Suprapubic skin (tissue), 4 donors: Measurements from ENCODE around the gene NPAS3. TPM values are rescaled to one million over a fixed set of nuclear protein-coding genes. Genes with fewer than 3 reads are reported as not detected.

Source experiments
- DNase-seq, 2 donors: peaks; one replicate each; pipeline ENCODE4 v3.0.0-alpha.2; 2019; ENCODE audit warnings: low spot score in 2 of 2
- H3K27ac ChIP-seq: fragments of 200-600 bp; sonication (generic); one replicate; pipeline ENCODE4 v1.5.1; 2019
- H3K27me3 ChIP-seq: fragments of 200-600 bp; sonication (generic); one replicate; pipeline ENCODE4 v1.5.1; 2019
- H3K36me3 ChIP-seq: fragments of 200-600 bp; sonication (generic); one replicate; pipeline ENCODE4 v1.5.1; 2019
- H3K4me1 ChIP-seq: fragments of 200-600 bp; sonication (generic); one replicate; pipeline ENCODE4 v1.5.1; 2019
- H3K4me3 ChIP-seq: fragments of 200-600 bp; sonication (generic); one replicate; pipeline ENCODE4 v1.5.1; 2019; ENCODE audit warnings: mild to moderate bottlenecking
- H3K9me3 ChIP-seq: fragments of 200-600 bp; sonication (generic); one replicate; pipeline ENCODE4 v1.5.1; 2019
- EP300 ChIP-seq: sonication (generic); formaldehyde crosslinking; IDR thresholded peaks from one replicate; pipeline ENCODE4 v1.6.1; 2017; ENCODE audit warnings: antibody characterized with exemption
- POLR2A ChIP-seq, 2 donors: fragments of 450-650 bp; IDR thresholded peaks; one replicate each; pipeline ENCODE4 v1.6.1; 2017; ENCODE audit warnings: antibody characterized with exemption in 2 of 2, mild to moderate bottlenecking in 2 of 2, moderate library complexity in 2 of 2
- POLR2AphosphoS5 ChIP-seq, 3 donors: sonication (generic); formaldehyde crosslinking; IDR thresholded peaks; one replicate each; pipeline ENCODE4 v1.6.1; 2017; ENCODE audit warnings: antibody characterized with exemption in 3 of 3
- WGBS: methylation state at CpG from one replicate; pipeline ENCODE4 v1.1.5; 2018; 5-methylcytosine and 5-hydroxymethylcytosine counted together
- total RNA-seq, 4 donors: library from RNA; depleted of rRNA; stranded (reverse); fragments of >200 nt; gene quantifications; one replicate each; pipeline ENCODE4 v1.1.0, GENCODE V29; 2016
- TF ChIP-seq, protein P1 (sequence below), 2 donors: fragments of 200-600 bp in 1 of 2; fragments of 450-650 bp in 1 of 2; sonication (generic) in 1 of 2; IDR thresholded peaks; one replicate each; pipeline ENCODE4 v1.5.1; 2016 to 2019; ENCODE audit warnings: antibody characterized with exemption in 2 of 2, mild to moderate bottlenecking in 1 of 2, moderate library complexity in 1 of 2

NPAS3 gene
- total RNA-seq, 4 donors from 2014 or later: 0.17 to 0.45 (median 0.29) TPM; not detected in 1

DNA sequence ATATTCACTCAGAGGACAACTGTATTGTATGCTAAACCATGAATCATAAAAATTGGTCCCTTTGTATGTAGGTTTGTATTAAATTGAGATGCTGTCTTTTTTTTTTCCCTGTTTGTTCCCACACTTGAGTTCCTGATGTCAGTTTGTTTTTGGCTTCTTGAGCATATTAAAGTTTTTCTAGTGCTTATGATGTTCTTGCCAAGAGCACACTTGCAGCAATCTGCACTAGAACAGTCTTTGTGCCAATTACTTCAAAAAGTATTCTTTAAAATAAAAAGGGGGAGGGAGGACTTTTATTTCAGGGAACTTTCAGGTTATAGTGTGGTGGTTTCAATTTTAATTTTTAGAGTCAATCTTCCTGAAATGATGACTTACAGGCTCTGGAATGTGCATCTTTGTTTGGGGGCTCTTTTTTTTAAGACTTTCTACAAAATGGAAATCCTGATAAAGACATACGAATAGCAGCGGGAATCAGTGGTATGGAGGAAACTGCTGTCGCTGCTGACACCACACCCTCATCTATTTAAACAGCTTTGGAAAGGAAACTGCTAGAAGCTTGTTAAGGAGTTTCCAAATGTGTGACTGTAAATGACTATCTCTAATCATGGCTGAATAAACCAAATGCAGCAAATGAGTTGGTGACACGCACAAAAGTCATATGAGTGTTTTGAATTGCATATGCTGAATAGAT lies 823.6 kb downstream of the NPAS3 start:
- 40% methylated on average over 4 of the region's 4 CpGs for WGBS
- no peaks in the 10 kb centered on the region for H3K27me3 ChIP-seq
- H3K4me3 ChIP-seq: no peak overlapping the region
- no peaks in the 10 kb centered on the region for H3K9me3 ChIP-seq
- no peak overlapping the region for H3K27ac ChIP-seq
- no peaks in the 10 kb centered on the region for H3K36me3 ChIP-seq
- TF ChIP-seq, protein P1, sequence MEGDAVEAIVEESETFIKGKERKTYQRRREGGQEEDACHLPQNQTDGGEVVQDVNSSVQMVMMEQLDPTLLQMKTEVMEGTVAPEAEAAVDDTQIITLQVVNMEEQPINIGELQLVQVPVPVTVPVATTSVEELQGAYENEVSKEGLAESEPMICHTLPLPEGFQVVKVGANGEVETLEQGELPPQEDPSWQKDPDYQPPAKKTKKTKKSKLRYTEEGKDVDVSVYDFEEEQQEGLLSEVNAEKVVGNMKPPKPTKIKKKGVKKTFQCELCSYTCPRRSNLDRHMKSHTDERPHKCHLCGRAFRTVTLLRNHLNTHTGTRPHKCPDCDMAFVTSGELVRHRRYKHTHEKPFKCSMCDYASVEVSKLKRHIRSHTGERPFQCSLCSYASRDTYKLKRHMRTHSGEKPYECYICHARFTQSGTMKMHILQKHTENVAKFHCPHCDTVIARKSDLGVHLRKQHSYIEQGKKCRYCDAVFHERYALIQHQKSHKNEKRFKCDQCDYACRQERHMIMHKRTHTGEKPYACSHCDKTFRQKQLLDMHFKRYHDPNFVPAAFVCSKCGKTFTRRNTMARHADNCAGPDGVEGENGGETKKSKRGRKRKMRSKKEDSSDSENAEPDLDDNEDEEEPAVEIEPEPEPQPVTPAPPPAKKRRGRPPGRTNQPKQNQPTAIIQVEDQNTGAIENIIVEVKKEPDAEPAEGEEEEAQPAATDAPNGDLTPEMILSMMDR (IDR thresholded peaks at IDR 0.05): no peak
- TF ChIP-seq EP300 (no peak), POLR2A (IDR thresholded peaks at IDR 0.05) (no peak), POLR2AphosphoS5 (IDR thresholded peaks at IDR 0.05) (no peak)
- no peak for DNase-seq
- H3K4me1 ChIP-seq: peaks cover 6% of the 10 kb centered on the region

DNA sequence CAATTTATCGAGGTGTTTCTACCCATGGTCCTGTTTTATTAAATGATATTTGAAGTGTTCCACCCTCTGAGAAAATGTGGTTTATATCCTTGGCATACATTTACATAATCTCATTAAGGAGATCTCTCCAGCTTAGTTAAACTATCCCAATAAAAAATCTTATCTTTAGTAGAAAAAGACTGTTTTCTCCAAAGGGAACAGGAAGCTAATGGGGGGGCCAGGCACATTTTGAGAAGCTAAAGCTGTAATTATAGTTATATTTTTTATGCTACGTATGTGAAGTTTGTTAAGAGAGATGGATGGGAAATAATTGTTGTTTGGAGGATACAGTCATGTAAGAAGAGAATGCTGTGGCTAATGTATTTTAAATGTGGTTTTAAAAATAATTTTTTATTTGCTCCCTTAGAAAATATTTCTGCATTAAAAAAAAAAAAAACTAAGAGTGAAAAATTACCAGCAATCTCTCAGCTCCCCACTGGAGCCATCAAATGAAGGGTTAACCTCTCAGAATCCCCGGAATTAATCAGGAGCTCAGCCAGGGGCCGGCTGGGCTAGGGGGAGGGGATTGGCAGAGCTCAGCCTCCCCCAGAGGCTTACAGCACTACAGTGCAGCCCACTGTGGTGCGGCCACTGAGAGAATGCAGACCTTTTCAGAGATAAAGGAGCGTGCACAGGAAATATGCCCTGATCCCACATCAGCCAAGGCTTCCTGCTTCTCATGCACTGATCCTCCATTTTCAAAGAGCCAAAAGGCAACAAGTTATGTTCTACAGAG lies 826.4 kb downstream of the NPAS3 start:
- H3K36me3 ChIP-seq: no peaks in the 10 kb centered on the region
- no peaks in the 10 kb centered on the region for H3K27me3 ChIP-seq
- WGBS: 41% methylated on average over 6 of the region's 6 CpGs
- H3K9me3 ChIP-seq: no peaks in the 10 kb centered on the region
- H3K4me3 ChIP-seq: no peak overlapping the region
- H3K27ac ChIP-seq: no peak overlapping the region
- TF ChIP-seq, protein P1 (IDR thresholded peaks at IDR 0.05): no peak
- TF ChIP-seq POLR2A (IDR thresholded peaks at IDR 0.05): no peak
- no peak for TF ChIP-seq POLR2AphosphoS5 (IDR thresholded peaks at IDR 0.05)
- no peak for TF ChIP-seq EP300
- H3K4me1 ChIP-seq: peaks cover 6% of the 10 kb centered on the region
- DNase-seq: no peak

DNA sequence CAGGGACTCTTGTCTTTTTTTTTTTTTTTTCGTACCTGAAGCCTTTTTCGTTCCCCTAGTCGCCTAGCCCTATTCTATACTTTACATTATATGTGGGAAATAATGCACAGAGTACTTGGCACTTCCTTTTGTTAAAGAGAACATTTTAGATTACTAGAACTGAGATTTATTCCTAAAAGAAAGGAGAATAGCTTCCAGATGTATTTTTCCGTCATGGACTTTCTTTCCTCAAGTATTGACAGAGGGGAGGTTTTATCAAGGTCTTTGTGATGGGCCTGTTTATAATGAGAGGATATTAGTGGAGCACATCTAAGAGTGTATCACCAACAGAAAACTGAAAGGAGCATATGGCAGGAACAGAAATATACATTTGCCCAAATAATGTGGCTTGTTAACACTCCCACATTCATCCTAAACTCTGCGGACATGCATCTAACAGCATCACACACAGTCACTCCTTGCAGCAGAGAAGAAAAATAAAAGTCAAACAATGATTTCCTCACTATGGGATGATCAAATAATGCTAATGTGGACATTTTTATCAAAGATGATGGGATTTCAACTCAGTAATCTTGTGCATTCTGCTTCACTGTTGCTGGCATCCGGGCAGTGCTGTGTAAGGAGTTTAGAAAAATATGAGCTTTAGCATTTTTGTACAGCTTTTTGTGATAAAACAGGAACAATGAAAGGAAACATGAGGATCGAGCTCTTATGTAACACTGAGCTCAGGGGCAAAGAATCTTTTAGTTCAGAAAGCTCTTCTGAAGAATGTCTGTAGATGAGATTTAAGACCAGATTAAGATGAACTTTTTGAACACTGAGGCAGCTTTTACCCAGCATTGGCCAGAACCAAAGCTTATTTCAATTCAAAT lies 829.1 kb downstream of the NPAS3 start:
- 76% methylated on average over 7 of the region's 7 CpGs for WGBS
- Histone ChIP-seq H3K27me3 (no peaks in the 10 kb centered on the region), H3K9me3 (no peaks in the 10 kb centered on the region), H3K27ac (no peak overlapping the region), H3K4me3 (no peak overlapping the region), H3K4me1 (no peaks in the 10 kb centered on the region), H3K36me3 (no peaks in the 10 kb centered on the region)
- DNase-seq: no peak
- TF ChIP-seq POLR2A (IDR thresholded peaks at IDR 0.05) (no peak), EP300 (no peak), POLR2AphosphoS5 (IDR thresholded peaks at IDR 0.05) (no peak)
- TF ChIP-seq, protein P1 (IDR thresholded peaks at IDR 0.05): no peak

DNA sequence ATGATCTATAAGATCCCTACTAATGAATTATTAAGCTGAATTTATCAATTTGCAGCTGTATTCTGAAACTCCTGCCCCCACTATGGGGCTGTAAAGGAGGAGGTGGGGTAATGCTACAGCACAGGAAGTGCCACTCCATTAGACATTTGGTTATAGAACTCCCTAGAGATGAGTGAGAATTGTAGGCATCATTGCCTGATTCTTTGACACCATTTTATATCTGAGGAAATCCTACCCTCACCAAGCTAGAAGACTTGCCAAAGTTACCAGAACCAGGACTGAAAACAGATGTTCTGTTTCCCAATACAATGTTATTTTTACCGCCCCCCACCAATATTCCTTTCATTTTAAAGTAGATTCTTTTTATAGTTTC lies 829.8 kb downstream of the NPAS3 start:
- no peak for DNase-seq
- H3K27me3 ChIP-seq: no peaks in the 10 kb centered on the region
- no peaks in the 10 kb centered on the region for H3K9me3 ChIP-seq
- no peak overlapping the region for H3K27ac ChIP-seq
- H3K4me1 ChIP-seq: no peaks in the 10 kb centered on the region
- 85% methylated on average over 1 of the region's 1 CpG for WGBS
- H3K4me3 ChIP-seq: no peak overlapping the region
- TF ChIP-seq POLR2A (IDR thresholded peaks at IDR 0.05) (no peak), EP300 (no peak), POLR2AphosphoS5 (IDR thresholded peaks at IDR 0.05) (no peak)
- TF ChIP-seq, protein P1 (IDR thresholded peaks at IDR 0.05): no peak
- no peaks in the 10 kb centered on the region for H3K36me3 ChIP-seq
